Measurements from ENCODE around the gene B4GALNT3. TPM values are rescaled to one million over a fixed set of nuclear protein-coding genes. Genes with fewer than 3 reads are reported as not detected.

B4GALNT3 gene
- total RNA-seq, 1 experiment from 2014 or later = 2.3 TPM

- no peak overlapping the region for H3K27ac ChIP-seq (ENCODE audit: low read length)
- no peak overlapping the region for H3K4me3 ChIP-seq (ENCODE audit: low read depth in 2 of 2, low read length in 2 of 2)
- POLR2A ChIA-PET = no interaction called here
- TF ChIP-seq REST (IDR thresholded peaks at IDR 0.05; ENCODE audit: insufficient read depth in 1 of 2, low read depth in 2 of 2, low read length in 1 of 2) (no peak), TCF7L2 (IDR thresholded peaks at IDR 0.05; ENCODE audit: low read depth, low read length) (no peak), CTCF (IDR thresholded peaks at IDR 0.05) (no peak), POLR2AphosphoS5 (IDR thresholded peaks at IDR 0.05; ENCODE audit: low read depth, low read length) (no peak), SIN3A (IDR thresholded peaks at IDR 0.05; ENCODE audit: borderline replicate concordance, insufficient read depth, low read depth, low read length) (no peak)
- no TSS peak for BruUV-seq (replicated peaks)
- intact Hi-C loops (cut with micrococcal nuclease; ENCODE audit: unreplicated experiment) = no loop called here
- H3K27me3 ChIP-seq (ENCODE audit: control insufficient read depth, insufficient read depth, low read length) = peaks cover 10% of the 10 kb centered on the region
- CTCF ChIA-PET = interaction anchor here (0.5 kb wide), 1 partner anchor 115 kb away, joined by 3 read pairs; no protein-coding TSS in a partner anchor
- H3K36me3 ChIP-seq (ENCODE audit: control insufficient read depth, insufficient read depth, low read length) = no peaks in the 10 kb centered on the region
- ATAC-seq (no peak), DNase-seq (ENCODE audit: low read depth, low spot score) (no peak)
- in situ Hi-C loops (cut with HindIII; ENCODE audit: low pct_unique_long_range_greater_than_20kb, low sequenced_read_pairs) = no loop called here
- H3K4me1 ChIP-seq (ENCODE audit: control insufficient read depth, insufficient read depth, low read length) = no peaks in the 10 kb centered on the region; the same call in 1 of the 2 replicates
- no peaks in the 10 kb centered on the region for H3K9me3 ChIP-seq (ENCODE audit: control insufficient read depth, insufficient read depth, low read depth, low read length)
Observed at GRCh38 chr12:455821-456220, 3.9 kb upstream of the B4GALNT3 start.

- no peak for TF ChIP-seq TCF7L2 (IDR thresholded peaks at IDR 0.05; ENCODE audit: low read depth, low read length)
- no peak for TF ChIP-seq CTCF (IDR thresholded peaks at IDR 0.05)
- no peak for TF ChIP-seq POLR2AphosphoS5 (IDR thresholded peaks at IDR 0.05; ENCODE audit: low read depth, low read length)
- TF ChIP-seq REST (IDR thresholded peaks at IDR 0.05; ENCODE audit: insufficient read depth in 1 of 2, low read depth in 2 of 2, low read length in 1 of 2) = no peak
- TF ChIP-seq SIN3A (IDR thresholded peaks at IDR 0.05; ENCODE audit: borderline replicate concordance, insufficient read depth, low read depth, low read length) = no peak
- in situ Hi-C loops (cut with HindIII; ENCODE audit: low pct_unique_long_range_greater_than_20kb, low sequenced_read_pairs) = no loop called here
- H3K4me3 ChIP-seq (ENCODE audit: low read depth in 2 of 2, low read length in 2 of 2) = no peak overlapping the region
- H3K4me1 ChIP-seq (ENCODE audit: control insufficient read depth, insufficient read depth, low read length) = no peaks in the 10 kb centered on the region; the same call in 1 of the 2 replicates
- H3K9me3 ChIP-seq (ENCODE audit: control insufficient read depth, insufficient read depth, low read depth, low read length) = no peaks in the 10 kb centered on the region
- intact Hi-C loops (cut with micrococcal nuclease; ENCODE audit: unreplicated experiment) = no loop called here
- ChIA-PET CTCF (no interaction called here), POLR2A (interaction anchor here (0.5 kb wide), 1 partner anchor 17 kb away, joined by 8 read pairs; no protein-coding TSS in a partner anchor)
- BruUV-seq (replicated peaks) = no TSS peak
- H3K27me3 ChIP-seq (ENCODE audit: control insufficient read depth, insufficient read depth, low read length) = peaks cover 10% of the 10 kb centered on the region
- no peak overlapping the region for H3K27ac ChIP-seq (ENCODE audit: low read length)
- DNase-seq (ENCODE audit: low read depth, low spot score) = no peak
- no peak for ATAC-seq
- H3K36me3 ChIP-seq (ENCODE audit: control insufficient read depth, insufficient read depth, low read length) = no peaks in the 10 kb centered on the region
Observed at GRCh38 chr12:457676-458075, 2.1 kb upstream of the B4GALNT3 start.
